Measurements from ENCODE around the gene GDF7.

The GDF7 gene

DNA sequence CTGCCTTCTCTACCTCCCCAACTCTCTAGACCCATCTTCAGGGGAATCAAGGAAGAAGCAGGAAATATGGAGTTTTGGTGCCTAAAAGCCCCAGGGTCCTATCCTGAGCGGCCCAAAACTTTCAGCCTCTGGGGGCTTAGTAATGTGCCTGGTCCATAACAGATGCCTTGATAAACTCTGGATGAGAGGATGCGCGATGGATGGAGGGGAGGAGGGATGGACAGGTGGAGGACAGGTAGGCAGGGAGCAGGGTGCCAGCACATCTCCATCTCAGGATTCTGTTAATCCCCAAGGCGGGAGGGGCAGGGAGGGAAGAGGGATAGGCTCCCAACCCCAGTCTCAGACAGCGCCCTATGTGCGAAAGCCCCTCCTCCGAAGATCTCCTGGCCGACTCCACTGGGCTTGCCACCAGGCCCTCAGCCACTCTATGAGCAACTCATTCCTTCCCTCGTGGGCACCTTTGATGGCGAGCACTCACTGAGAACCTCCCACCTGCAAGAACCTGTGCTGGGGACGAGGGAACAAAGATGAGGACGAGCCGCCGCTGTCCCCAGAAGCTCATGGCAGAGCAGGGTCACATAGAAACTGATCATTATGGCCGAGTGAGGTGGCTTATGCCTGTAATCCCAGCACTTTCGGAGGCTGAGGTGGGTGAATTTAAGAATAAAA, 39.1 kb upstream of the GDF7 start:
- no peak for DNase-seq (ENCODE audit: low read depth in 3 of 3, low spot score in 1 of 3)

DNA sequence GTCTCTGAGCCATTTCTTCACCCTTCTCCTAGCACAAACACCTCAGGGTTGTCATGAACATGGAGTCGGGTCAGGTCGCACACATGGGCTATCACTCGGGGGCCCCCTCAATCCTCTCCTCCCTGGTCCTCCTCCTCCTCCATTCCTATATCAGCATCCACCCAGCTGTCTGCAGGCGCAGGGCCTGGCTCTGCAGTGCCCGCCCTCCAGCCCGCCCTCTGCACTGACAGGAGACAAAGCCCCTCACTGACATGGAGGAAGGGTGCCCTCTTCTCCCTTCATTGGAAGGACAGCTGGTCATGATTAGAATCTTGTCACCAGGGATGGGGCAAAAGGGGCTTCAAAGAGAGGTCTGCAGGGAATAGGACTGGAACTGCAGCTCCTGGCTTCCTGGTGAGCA, 37.8 kb upstream of the GDF7 start:
- DNase-seq (ENCODE audit: low read depth in 3 of 3, low spot score in 1 of 3), result no peak

DNA sequence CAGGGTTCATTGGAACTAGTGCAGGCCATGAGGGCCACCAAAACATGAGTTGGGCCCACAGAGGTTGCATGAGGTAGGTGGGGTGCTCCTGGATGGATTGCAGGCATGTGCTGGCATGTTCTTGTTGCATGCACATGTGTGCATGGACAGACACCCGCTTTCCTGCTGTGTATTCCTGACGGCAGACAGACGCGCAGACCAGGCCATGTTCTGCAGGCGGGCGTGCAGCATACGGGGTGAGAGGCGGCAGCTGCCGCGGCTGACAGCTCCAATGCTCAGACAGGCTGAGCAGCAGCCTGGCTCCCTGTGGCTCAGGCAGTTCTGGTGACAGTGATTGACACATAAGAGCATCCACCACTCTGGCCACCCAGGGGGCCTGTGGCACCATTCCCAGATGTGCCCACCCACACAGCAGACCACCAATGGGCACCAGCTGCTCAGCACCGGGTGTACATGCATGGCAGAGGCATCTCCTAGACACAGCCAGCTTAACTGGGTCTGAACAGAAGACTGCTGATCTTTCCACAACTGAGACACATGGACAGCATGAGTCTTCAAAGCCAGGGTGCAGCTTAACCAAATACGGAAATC, 37.3 kb upstream of the GDF7 start:
- no peak for DNase-seq (ENCODE audit: low read depth in 3 of 3, low spot score in 1 of 3)

DNA sequence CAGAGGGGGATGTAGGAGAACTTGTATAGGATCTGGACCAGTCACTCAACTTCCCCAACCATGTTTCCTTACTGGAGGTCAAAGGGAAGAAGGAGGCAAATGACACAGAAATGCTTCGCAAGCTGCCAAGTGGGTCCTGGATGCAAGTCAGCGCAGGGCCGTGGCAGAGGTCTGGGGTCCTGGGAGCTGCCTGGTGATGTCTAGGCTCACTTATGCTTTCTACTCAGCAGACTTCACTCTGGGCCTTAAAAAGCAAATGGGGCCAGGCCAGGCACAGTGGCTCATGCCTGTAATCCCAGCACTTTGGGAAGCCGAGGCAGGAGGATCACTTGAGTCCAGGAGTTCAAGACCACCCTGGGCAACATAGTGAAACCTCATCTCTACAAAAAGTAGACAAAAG, 36.0 kb upstream of the GDF7 start:
- DNase-seq (ENCODE audit: low read depth in 3 of 3, low spot score in 1 of 3), result no peak

GRCh38 chr2:20631617-20632307, 35.2 kb upstream of the GDF7 start:
- no peak for DNase-seq (ENCODE audit: low read depth in 3 of 3, low spot score in 1 of 3)

DNA sequence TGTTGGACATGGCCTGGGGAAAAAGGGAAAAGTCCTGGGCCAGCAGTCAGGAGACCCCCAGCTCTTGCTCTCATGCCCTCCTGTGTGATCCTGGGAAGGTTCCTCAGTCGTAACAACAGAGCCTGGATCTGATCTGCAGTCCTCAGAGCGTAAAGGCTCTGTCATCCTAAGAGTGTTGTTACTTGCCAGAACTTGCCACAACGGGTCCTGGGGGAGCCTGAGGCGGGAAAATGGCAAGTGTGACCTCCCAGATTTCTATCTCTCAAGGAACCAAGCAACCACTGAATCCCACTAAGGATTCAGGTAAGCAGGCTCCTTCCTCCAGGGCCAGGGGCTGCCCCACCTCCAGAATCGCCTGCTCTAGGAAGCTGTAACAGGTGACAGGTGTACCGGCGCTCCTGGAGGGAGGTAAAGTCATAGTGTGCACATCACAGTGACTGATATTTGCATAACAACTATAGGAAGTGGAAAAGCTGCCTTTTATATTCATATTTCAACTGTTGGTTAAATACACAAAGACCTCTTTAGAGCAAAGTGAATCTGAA, 34.4 kb upstream of the GDF7 start:
- no peak for DNase-seq (ENCODE audit: low read depth in 3 of 3, low spot score in 1 of 3)

DNA sequence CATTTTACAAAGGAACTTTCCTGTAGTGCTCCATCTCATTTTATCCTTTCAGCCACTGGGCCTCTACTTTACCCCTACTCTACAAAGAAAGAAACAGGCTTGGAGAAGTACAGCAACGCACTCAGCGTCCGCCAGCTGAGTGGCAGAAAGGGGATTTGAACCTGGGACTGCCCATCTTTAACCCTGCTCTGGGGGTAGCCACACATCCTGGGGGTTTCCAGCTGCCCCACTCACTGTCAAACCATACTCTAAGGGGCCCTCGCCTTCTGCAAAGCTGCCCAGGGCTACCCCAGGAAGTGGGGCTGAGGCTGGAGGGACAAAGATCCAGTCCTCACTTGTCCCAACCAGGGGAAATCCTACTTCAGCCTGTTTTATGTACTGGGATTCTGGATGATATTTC, 33.9 kb upstream of the GDF7 start:
- no peak for DNase-seq (ENCODE audit: low read depth in 3 of 3, low spot score in 1 of 3)

DNA sequence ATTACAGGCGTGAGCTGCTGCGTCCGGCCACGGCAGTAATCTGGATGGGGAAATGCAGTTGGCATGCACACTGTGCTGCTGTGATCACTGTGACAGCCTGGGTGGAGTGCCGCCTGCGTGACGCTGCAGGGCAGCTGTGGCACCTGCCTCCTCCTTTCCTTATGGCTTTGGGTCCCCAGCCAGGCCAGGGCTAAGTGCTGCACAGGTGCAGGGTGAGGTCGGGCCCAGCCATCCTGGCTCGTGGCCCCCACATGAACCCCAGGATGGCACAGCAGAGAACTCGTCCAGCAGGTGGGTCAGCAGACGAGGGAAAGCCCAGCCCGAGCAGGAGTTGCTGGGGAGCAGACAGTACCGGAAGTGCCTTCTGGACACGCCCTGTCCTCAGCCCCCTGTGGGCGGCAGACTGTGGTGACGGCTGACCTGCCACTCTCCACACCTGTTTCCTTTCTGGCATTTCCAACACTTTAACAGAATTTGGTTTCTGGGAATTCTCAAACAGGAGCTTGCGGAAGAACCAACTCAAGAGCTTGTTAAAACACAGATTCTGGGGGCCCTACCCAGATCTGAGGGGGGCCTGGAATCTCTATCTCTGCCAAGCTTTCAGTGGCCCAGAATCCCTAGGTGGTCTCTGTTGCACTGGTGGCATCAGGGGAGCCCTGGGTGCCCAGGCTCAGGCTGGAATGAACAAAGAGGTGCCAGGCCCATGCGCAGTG, 33.0 kb upstream of the GDF7 start:
- no peak for DNase-seq (ENCODE audit: low read depth in 3 of 3, low spot score in 1 of 3)

GRCh38 chr2:20634507-20635112, 32.3 kb upstream of the GDF7 start:
- no peak for DNase-seq (ENCODE audit: low read depth in 3 of 3, low spot score in 1 of 3)

DNA sequence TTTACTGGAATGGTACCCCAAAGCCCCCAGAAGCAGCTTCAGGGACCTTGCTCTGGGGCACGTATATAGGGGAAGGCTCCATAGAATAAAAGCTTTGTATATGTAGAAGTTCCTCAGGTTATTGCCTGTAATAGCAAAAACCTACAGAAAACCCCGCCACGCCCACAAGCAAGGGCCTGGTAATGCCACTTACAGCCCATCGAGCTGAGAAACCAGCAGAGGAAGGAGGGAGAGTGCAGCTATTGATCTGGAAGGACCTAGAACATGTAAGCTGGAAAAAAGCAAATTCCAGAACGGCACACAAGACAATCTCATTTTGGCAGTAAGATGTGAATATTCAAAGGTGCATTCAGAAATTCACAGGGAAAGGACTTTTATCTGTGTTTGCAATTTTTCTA, 31.8 kb upstream of the GDF7 start:
- no peak for DNase-seq (ENCODE audit: low read depth in 3 of 3, low spot score in 1 of 3)

DNA sequence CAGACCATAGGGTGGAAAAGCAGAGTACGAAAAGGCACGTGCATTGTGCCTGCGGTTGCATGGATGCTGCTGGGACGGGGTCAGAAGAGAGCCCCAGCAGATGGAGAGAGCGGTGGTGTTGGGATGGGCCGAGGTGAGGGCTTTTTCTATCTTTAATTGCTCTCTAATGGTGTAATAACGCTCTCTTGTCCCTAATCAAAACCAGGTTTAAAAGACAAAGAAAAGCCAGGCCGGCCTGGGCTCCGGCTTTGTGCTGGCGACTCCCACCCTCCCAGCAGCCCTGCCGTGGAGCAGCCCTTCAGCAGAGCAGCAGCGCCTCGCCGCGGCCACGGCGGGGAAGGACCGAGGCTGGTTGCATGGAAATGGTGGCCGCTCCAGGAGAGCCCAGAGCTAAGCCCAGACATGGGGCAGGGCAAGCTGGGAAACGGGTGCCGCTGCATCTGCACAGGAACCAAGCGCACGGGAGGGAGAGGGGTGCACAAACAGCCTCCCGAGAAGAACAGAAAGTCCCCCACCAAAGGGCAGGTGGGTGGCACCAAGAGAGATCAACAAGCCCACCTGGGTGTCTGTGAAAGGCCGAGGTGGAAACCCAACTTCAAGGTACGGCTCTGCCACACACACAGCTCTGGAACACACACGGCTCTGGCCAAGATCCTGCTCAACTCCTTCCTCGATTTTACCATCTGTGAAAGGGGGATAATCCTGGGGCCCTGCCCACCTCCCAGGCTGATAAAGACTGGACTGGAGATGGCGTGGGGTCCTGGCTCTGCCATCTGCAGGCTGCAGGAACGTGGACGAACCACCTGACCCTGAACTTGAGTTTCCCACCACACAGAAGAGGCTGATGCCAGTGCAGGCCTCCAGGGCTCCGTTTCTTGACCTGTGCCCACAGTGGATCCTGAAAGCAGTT, 31.0 kb upstream of the GDF7 start:
- peak in 1 of 3 donors; percentile 17 for DNase-seq (ENCODE audit: low read depth in 3 of 3, low spot score in 1 of 3)

- no peak for DNase-seq (ENCODE audit: low read depth in 3 of 3, low spot score in 1 of 3)
Measured at GRCh38 chr2:20637147-20637546, 29.8 kb upstream of the GDF7 start.

GRCh38 chr2:20638014-20638413, 28.9 kb upstream of the GDF7 start:
- DNase-seq (ENCODE audit: low read depth in 3 of 3, low spot score in 1 of 3), result no peak

DNA sequence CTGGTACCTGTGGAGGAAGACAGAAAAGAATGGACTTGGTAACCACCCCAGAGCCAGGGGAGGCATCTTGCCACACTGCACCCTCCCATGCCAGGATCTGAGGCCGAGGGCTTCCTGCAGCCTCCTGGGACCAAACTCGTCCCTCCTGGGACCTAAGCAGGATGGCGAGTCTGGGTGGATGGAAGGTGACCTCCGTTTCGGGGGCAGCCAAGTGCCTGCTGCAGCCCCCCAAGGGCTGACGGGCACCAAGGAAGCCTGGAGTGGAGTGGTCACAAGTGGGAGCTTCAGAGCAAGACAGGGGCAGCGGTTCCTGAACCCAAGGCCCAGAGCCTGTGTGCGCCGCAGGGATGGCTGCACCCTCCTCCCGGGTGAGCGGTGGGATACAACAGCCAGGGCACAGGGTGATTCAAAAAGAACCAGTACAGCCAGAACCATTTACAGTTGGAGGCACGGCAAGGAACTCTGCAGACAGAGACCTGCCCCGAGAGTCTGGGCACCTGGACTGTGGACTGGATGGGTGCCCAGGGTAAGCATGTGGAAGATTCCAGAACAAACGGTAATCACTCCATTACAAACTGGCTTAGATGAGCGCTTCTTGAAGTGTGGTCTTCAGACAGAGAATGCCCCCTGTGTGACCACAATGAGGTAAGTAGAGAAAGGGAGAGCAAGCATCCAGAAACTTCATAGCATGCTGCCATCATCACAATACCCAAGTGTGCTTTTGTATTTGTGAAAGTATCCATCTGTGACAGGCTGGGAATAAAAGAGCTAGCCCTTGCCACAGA, 28.1 kb upstream of the GDF7 start:
- no peak for DNase-seq (ENCODE audit: low read depth in 3 of 3, low spot score in 1 of 3)

GRCh38 chr2:20640411-20641122, 26.4 kb upstream of the GDF7 start:
- DNase-seq (ENCODE audit: low read depth in 3 of 3, low spot score in 1 of 3), result no peak

DNA sequence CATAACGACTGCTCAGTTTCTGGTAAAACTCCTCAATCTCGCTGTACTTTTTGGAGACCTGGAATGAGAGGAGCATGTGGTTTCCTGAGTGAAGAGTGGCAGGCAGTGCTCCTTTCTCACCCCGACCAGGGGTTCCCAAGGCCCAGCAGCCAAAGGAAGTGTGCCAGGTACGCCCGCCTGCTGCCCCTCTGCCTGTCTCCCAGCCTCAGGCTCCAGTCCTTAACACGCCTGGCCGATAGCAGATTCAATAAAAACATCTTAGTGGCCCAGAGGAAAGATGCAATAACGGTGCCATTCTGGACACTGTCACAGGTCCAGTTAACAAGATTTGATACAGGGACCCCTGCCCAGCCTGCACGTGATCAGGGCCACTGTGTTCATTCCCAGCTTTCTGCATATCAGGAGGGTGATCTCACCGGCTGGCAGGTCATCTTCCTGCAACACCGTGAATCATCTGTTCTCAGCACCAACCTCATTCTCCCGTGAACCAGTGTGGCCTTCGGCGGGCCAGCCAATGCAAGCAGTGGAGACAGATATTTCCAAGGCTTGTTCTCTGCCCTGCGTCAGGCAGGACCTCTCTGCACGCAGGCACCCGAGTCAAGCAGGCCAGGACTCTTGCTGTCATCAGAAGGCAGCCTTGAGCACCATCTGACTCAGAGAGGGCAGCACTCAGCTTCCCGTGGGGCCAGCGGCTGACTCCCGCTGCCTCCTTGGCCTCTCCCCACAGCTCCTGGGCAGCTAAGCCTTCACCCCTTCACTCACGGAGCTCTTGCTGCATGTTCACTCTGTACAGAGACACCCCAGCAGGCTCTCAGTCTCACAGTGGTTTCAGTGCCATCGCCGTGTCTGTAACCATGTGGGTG, 25.6 kb upstream of the GDF7 start:
- DNase-seq (ENCODE audit: low read depth in 3 of 3, low spot score in 1 of 3), result no peak

- peak; percentile 22 to 69 (median 42) for DNase-seq (ENCODE audit: low read depth in 3 of 3, low spot score in 1 of 3)
Measured at GRCh38 chr2:20642055-20642971, 24.6 kb upstream of the GDF7 start.
